ENCODE data around the gene DNAAF5.

DNAAF5 gene

GRCh38 chr7:834277-834676 is 107.8 kb downstream of the DNAAF5 start:
- DNase-seq (ENCODE audit: low spot score): no peak

GRCh38 chr7:835021-835420 is 108.5 kb downstream of the DNAAF5 start:
- DNase-seq (ENCODE audit: low spot score): no peak

- DNase-seq (ENCODE audit: low spot score): no peak
These were observed 109.2 kb downstream of the DNAAF5 start for GRCh38 chr7:835485-836401.
